Thoracic aorta (tissue), 2 donors: ENCODE results near the gene SPAG16. TPM values are rescaled to one million over a fixed set of nuclear protein-coding genes. Genes with fewer than 3 reads are reported as not detected.
"Not testable (repeated sequence)": the region's sequence is repeated elsewhere in the genome, so short reads cannot be mapped to it uniquely, and the experiment has no call there.

Experiments
- ATAC-seq: fragments of 150-250 bp; one replicate; pipeline ENCODE4 v1.8.0; 2017; ENCODE audit warnings: low read depth; ENCODE audit not compliant: insufficient number of reproducible peaks, low FRiP score
- DNase-seq: peaks from one replicate; pipeline ENCODE4 v3.0.0-alpha.2; 2020; ENCODE audit warnings: low spot score
- H3K27ac ChIP-seq, 2 donors: fragments of 200-600 bp; sonication (generic); 1 replicate in 1 of 2; 2 replicates in 1 of 2; pipeline ENCODE4 v1.5.1; 2016; ENCODE audit warnings: mild to moderate bottlenecking in 2 of 2, moderate library complexity in 2 of 2
- H3K27me3 ChIP-seq: fragments of 200-600 bp; sonication (generic); replicated peaks from 2 replicates; pipeline ENCODE4 v1.6.0; 2016; ENCODE audit warnings: mild to moderate bottlenecking; ENCODE audit not compliant: insufficient read depth
- H3K36me3 ChIP-seq: fragments of 200-600 bp; sonication (generic); one replicate; pipeline ENCODE4 v1.5.1; 2016
- H3K4me1 ChIP-seq, 2 donors: fragments of 200-600 bp; sonication (generic); 1 replicate in 1 of 2; 2 replicates in 1 of 2; pipeline versions ENCODE4 v1.5.1 to v1.6.0; 2016; ENCODE audit warnings: low read depth in 2 of 2, mild to moderate bottlenecking in 1 of 2; ENCODE audit not compliant: control insufficient read depth in 1 of 2
- H3K4me3 ChIP-seq: fragments of 200-600 bp; sonication (generic); 2 replicates; pipeline ENCODE4 v1.5.1; 2016; ENCODE audit warnings: mild to moderate bottlenecking
- H3K9me3 ChIP-seq: fragments of 200-600 bp; sonication (generic); 2 replicates; pipeline ENCODE4 v1.5.1; 2016
- total RNA-seq, 2 donors: library from RNA; depleted of rRNA; stranded (reverse); fragments of >200 nt; gene quantifications; one replicate each; pipeline versions ENCODE4 v1.1.0 to v1.2.3, GENCODE V29; 2016
- TF ChIP-seq, protein P1 (sequence below): fragments of 200-600 bp; sonication (generic); IDR thresholded peaks from one replicate; pipeline ENCODE4 v1.5.1; 2019; ENCODE audit warnings: antibody characterized with exemption

The SPAG16 gene
- total RNA-seq, 2 donors from 2014 or later = 7.4 to 26.3 TPM

DNA sequence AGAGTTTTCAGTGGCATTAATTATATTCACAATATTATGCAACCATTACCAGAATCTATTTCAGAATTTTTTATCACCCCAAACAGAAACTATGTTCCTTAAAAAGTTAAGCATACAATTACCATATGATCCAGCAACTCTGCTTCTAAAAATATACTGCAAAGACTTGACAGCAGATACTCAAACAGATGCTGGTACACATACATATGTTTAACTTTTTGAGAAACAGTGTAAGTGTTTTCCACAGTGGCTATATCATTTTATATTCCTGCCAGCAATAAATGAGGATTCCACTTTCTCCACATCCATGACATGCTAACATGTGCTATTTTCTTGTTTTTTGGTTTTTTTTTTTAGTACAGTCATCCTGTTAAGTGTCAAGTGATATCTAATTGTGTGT is 687.3 kb downstream of the SPAG16 start:
- TF ChIP-seq, protein P1, sequence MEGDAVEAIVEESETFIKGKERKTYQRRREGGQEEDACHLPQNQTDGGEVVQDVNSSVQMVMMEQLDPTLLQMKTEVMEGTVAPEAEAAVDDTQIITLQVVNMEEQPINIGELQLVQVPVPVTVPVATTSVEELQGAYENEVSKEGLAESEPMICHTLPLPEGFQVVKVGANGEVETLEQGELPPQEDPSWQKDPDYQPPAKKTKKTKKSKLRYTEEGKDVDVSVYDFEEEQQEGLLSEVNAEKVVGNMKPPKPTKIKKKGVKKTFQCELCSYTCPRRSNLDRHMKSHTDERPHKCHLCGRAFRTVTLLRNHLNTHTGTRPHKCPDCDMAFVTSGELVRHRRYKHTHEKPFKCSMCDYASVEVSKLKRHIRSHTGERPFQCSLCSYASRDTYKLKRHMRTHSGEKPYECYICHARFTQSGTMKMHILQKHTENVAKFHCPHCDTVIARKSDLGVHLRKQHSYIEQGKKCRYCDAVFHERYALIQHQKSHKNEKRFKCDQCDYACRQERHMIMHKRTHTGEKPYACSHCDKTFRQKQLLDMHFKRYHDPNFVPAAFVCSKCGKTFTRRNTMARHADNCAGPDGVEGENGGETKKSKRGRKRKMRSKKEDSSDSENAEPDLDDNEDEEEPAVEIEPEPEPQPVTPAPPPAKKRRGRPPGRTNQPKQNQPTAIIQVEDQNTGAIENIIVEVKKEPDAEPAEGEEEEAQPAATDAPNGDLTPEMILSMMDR = no peak
- H3K36me3 ChIP-seq = no peaks in the 10 kb centered on the region
- no peaks in the 10 kb centered on the region for H3K4me1 ChIP-seq
- no peak for DNase-seq
- no peaks in the 10 kb centered on the region for H3K27me3 ChIP-seq
- no peak overlapping the region for H3K4me3 ChIP-seq
- H3K27ac ChIP-seq = no peak overlapping the region
- no peaks in the 10 kb centered on the region for H3K9me3 ChIP-seq
- ATAC-seq = no peak

DNA sequence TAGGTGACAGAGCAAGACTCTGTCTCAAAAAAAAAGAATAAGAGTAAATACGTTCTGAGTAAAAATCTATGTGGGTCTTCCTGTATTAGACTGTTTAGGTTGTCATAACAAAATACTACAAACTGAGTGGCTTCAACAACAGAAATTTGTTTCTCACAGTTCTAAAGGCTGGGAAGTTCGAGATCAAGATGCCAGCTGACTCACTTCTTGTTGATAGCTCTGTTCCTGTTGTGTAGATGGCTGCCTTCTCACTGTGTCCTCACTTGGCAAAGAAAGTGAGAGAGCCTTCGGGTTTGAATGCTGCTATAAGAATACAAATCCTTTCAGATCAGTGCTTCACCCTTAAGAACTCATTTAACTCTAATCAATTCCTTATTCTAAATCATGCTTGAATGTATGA is 696.6 kb downstream of the SPAG16 start:
- no peak for DNase-seq
- Histone ChIP-seq H3K36me3 (no peaks in the 10 kb centered on the region), H3K9me3 (no peaks in the 10 kb centered on the region), H3K4me1 (no peaks in the 10 kb centered on the region), H3K27me3 (no peaks in the 10 kb centered on the region), H3K27ac (no peak overlapping the region), H3K4me3 (no peak overlapping the region)
- TF ChIP-seq, protein P1 = no peak
- ATAC-seq = no peak

DNA sequence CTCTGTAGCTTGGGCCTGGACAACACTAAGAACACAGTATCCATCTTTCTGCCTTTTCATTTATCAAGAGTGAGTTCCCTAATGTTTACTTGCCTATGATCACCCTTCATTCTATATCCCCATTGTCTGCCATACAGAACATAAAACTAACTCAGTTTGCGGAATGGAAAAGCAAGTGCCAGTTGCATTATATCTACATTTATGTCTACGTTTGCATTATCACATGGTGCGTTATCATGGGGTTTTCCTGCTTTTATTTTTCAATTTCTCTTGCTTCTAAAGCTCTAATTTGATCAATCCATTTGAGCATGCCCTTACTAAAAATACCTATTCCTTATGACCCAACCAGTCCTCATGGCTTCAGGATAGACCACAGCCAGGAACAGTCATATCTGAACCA is 704.9 kb downstream of the SPAG16 start:
- Histone ChIP-seq H3K4me1 (no peaks in the 10 kb centered on the region), H3K27ac (no peak overlapping the region), H3K36me3 (no peaks in the 10 kb centered on the region), H3K9me3 (no peaks in the 10 kb centered on the region), H3K4me3 (no peak overlapping the region), H3K27me3 (no peaks in the 10 kb centered on the region)
- DNase-seq (no peak), ATAC-seq (no peak)
- TF ChIP-seq, protein P1 = no peak

DNA sequence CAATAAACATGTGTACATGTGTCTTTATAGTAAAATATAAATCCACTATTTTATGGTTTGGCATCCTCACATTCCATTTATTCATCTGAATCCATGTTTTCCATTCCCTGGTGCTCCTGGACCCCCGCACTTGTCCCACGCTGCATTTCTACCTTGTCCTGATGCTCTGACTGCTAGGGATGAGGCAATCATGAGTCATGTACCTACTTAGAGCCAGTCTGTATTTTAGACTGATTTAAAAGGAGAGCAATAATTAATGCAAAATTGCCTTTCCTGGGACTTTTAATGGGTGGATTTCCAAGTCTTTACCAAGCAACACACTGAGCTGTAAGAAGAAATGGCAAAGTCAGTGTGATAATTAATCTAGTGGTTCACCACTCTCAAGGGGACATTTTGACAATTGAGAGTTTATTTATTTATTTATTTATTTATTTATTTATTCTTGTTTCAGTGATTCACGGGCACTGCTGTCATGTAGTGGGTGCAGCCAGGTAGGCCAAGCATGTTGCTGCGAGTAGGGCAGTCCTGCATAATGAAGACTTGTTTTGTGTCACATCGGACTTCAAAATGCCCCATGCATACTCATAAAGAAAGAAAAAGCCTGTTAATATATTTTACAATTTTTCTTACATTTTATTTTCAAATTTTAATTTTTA is 707.3 kb downstream of the SPAG16 start:
- H3K36me3 ChIP-seq = no peaks in the 10 kb centered on the region
- no peaks in the 10 kb centered on the region for H3K9me3 ChIP-seq
- H3K27ac ChIP-seq = no peak overlapping the region
- DNase-seq = no peak
- no peak overlapping the region for H3K4me3 ChIP-seq
- TF ChIP-seq, protein P1 = no peak
- H3K27me3 ChIP-seq = no peaks in the 10 kb centered on the region
- no peak for ATAC-seq
- H3K4me1 ChIP-seq = peaks cover 0 to 7% of the 10 kb centered on the region in 2 donors

DNA sequence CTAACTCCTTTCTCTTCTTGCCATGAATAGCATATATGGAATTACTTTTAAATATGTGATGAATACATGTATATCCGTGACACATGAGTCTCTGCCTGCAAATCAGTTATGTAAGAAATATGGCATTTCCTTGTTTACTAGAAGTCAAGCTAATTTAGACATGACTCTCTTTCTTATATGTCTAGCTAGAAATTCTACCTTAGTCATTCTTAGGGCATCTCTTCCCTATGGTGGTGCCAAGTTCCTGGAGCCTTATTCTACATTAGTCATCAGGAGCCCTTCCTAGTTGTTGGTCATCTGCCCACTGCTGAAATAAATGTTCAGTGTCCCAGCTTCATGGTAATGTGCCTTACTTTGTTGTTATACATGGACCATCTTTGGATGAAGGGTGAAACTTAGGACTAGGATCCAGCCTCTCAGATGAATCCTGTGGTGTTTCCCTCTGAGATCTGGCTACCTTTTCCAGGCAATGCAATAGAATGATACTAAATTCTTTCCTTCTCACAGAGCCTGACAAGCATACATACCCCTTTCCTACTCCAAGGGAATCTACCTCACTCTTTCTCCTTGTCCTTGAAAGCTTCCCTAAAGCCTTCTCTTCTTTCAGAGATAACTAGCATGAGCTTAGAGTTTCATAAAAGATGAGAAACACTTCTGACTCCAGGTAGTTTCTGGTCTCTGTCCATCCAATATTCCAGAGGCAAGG is 711.3 kb downstream of the SPAG16 start:
- Histone ChIP-seq H3K27me3 (no peaks in the 10 kb centered on the region), H3K9me3 (no peaks in the 10 kb centered on the region), H3K4me1 (peaks cover 0 to 7% of the 10 kb centered on the region in 2 donors), H3K36me3 (no peaks in the 10 kb centered on the region), H3K4me3 (no peak overlapping the region), H3K27ac (no peak overlapping the region)
- DNase-seq (no peak), ATAC-seq (peak; percentile 76)
- TF ChIP-seq, protein P1 = no peak

DNA sequence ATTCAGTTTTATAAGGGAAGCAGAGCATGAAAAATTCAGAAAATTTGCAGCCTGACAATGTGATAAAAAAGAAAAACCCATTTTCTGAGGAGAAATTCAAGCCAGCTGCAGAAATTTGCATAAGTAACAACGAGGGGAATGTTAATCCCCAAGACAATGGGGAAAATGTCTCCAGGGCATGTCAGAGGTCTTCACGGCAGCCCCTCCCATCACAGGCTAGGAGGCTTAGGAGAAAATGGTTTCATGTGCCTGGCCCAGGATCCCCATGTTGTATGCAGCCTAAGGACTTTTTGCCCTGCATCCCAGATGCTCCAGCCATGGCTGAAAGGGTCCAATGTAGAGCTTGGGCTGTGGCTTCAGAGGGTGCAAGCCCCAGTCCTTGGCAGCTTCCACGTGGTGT is 714.7 kb downstream of the SPAG16 start:
- not testable (repeated sequence) for H3K27ac ChIP-seq, H3K4me3 ChIP-seq, DNase-seq, H3K9me3 ChIP-seq, H3K27me3 ChIP-seq, H3K4me1 ChIP-seq, H3K36me3 ChIP-seq, ATAC-seq
